ENCODE measurements around the gene LRP1. TPM values are rescaled to one million over a fixed set of nuclear protein-coding genes. Genes with fewer than 3 reads are reported as not detected.
A peak's percentile ranks its signal among the peaks of the same experiment; 100 is the strongest.

The LRP1 gene
- total RNA-seq, 1 donor from 2014 or later: 261 TPM

DNA sequence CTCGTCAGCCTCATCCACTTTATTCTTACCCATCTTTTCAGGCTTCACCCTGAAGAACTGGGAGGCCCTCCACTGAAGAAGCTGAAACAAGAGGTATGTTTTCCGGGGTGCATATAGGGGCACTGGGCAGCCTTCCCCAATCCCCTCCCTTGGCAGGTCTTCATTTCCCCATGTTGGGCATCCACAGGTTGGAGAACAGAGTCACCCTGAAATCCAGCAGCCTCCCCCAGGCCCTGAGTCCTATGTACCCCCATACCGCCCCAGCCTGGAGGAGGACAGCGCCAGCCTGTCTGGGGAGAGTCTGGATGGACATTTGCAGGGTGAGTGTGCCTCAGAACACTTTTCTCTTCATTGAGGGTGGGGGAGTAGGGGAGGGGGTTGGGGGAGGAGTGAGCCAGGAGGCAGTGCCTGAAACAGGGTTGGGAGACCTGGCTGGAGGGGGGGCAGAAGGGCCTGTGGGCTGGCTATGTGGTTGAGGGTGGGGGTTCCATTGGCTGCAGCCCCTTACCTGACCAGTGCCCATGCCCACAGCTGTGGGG, 35.3 kb upstream of the LRP1 start:
- no peaks in the 10 kb centered on the region for H3K9me3 ChIP-seq
- H3K27ac ChIP-seq: peak overlapping the region; percentile 15
- TF ChIP-seq, protein P1, sequence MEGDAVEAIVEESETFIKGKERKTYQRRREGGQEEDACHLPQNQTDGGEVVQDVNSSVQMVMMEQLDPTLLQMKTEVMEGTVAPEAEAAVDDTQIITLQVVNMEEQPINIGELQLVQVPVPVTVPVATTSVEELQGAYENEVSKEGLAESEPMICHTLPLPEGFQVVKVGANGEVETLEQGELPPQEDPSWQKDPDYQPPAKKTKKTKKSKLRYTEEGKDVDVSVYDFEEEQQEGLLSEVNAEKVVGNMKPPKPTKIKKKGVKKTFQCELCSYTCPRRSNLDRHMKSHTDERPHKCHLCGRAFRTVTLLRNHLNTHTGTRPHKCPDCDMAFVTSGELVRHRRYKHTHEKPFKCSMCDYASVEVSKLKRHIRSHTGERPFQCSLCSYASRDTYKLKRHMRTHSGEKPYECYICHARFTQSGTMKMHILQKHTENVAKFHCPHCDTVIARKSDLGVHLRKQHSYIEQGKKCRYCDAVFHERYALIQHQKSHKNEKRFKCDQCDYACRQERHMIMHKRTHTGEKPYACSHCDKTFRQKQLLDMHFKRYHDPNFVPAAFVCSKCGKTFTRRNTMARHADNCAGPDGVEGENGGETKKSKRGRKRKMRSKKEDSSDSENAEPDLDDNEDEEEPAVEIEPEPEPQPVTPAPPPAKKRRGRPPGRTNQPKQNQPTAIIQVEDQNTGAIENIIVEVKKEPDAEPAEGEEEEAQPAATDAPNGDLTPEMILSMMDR (IDR thresholded peaks at IDR 0.05): no peak
- no peak overlapping the region for H3K4me3 ChIP-seq
- peaks cover 60% of the 10 kb centered on the region for H3K36me3 ChIP-seq
- ATAC-seq: no peak
- peak; percentile 58 for DNase-seq
- H3K4me1 ChIP-seq: peaks cover 45% of the 10 kb centered on the region
- intact Hi-C loops (cut with DNase I): no loop called here
- H3K27me3 ChIP-seq: no peaks in the 10 kb centered on the region

DNA sequence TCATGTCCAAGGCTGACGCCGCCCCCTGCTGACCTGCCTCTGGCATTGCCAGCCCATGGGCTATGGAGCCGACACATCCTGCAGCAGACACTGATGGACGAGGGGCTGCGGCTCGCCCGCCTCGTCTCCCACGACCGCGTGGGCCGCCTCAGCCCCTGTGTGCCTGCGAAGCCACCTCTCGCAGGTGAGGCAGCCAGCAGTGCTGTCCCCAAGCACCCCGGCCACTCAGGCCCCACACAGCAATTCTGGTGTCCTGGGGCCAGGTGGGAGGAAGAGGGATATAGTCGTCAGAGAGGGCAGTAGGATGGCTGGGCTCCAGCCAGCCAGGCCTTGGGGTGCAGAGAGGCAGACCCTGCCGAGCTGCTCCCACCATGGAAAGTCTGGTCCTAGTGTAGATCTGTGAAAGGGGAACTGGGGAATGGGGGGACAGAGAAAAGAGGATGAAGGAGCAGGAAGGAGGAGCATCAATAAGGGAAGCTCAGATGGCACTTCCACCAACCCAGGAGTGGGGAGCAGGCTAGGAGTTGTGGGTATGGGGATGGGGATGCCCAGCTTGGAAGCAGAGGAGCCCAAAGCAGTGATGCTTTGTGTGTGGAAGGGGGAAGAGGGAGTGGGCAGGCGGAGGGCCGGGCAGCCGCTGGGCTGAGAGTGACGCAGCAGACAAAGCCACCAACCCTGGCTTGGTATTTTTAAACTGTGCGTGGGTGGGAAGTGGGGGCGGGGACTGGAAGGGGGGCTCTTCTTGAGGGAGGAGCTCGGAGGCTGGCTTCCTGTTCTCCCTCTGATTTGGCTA, 34.7 kb upstream of the LRP1 start:
- Histone ChIP-seq H3K4me3 (no peak overlapping the region), H3K9me3 (no peaks in the 10 kb centered on the region), H3K36me3 (peaks cover 67% of the 10 kb centered on the region), H3K27ac (peak overlapping the region; percentile 36), H3K27me3 (no peaks in the 10 kb centered on the region), H3K4me1 (peaks cover 42% of the 10 kb centered on the region)
- ATAC-seq: peak; percentile 41
- TF ChIP-seq, protein P1 (IDR thresholded peaks at IDR 0.05): peak; percentile 55
- peak; percentile 81 for DNase-seq
- intact Hi-C loops (cut with DNase I): no loop called here

DNA sequence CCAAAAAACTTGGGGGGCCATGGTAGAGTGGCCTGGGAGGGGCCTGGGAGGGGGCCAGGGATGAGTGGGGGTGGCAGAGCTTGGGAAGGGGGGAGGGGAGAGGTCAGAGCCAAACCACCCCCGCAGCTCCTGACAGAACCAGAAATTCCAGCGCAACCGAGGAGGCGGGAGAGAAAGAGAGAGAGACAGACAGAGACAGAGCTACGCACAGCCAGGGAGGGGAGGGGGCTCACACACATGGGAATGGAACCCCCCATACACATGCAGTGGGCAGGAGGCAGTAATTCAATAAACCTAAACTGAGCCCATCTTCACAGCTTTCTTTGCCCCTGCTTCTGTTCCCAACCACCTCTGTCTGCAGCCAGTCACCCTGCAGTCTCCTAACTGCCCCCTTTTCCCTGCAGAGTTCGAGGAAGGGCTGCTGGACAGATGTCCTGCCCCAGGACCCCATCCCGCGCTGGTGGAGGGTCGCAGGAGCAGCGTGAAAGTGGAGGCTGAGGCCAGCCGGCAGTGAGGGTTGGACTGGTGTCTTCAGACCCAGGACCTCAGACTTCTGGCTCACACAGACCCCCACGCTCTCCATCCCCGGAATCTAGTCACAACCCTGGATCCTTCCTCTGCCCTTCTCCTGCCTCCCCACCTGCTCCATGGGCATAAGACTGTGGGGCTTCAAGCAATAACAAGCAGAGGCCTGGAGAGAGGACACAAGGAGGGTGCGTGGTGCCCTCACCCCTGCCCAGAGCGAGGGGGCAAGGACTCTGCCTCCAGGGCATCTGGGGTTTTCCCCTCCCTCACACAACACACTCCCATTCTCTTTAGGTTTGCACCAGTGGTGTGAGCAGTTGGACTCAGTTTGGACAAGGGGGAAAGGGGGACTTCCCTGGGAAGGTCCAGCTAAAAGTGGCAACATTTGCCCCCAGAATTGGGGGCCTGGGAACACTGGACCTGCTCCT, 33.8 kb upstream of the LRP1 start:
- H3K36me3 ChIP-seq: peaks cover 75% of the 10 kb centered on the region
- no peak overlapping the region for H3K4me3 ChIP-seq
- peak overlapping the region; percentile 36 for H3K27ac ChIP-seq
- TF ChIP-seq, protein P1 (IDR thresholded peaks at IDR 0.05): no peak
- no peaks in the 10 kb centered on the region for H3K27me3 ChIP-seq
- intact Hi-C loops (cut with DNase I): no loop called here
- ATAC-seq (no peak), DNase-seq (no peak)
- peaks cover 45% of the 10 kb centered on the region for H3K4me1 ChIP-seq
- no peaks in the 10 kb centered on the region for H3K9me3 ChIP-seq

DNA sequence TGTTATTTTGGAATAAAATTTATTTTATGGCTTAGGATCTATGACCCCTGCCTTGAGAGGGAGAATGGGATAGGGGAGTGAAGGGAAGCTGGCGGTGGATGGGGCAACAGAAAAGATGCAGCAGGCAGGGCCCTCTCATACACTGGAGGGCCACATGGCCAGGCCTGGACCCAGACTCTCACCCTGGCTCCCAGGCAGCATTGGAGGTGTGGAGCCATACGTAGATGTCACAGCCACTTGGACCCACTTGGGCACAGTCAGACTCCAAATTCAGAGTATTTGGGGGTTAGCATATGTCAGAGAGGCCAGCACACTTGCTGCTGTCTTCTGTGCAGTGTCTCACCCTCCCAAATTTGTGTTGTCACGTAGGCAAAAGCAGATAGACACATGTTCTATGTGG, 32.8 kb upstream of the LRP1 start:
- no peak for DNase-seq
- no peak overlapping the region for H3K4me3 ChIP-seq
- H3K36me3 ChIP-seq: peaks cover 84% of the 10 kb centered on the region
- H3K27me3 ChIP-seq: no peaks in the 10 kb centered on the region
- peaks cover 45% of the 10 kb centered on the region for H3K4me1 ChIP-seq
- H3K9me3 ChIP-seq: no peaks in the 10 kb centered on the region
- intact Hi-C loops (cut with DNase I): no loop called here
- ATAC-seq: no peak
- no peak overlapping the region for H3K27ac ChIP-seq
- TF ChIP-seq, protein P1 (IDR thresholded peaks at IDR 0.05): no peak

DNA sequence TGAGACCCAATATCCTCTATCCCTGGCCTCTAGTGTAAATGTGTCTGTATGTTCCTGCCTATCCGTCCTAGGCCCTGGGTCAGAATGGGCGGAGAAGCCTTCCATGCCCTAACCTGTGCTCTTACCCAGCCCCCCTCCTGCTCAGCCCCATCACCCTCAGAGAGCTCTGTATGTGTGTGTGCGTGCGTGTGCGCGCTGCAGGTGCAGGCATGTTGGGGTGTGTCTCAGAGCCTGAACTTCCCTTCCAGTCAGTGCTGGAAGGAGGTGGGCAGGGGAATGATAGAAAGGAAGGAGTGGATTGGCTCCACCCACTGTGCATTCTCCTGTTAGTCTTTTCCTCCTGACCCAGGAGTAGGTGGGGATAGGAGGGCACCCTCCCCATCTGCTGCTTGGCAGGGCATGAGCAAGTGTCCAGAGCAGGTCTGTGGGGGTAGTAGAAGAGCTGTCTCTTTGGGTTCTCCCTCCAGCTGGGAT, 32.1 kb upstream of the LRP1 start:
- Histone ChIP-seq H3K4me1 (peaks cover 38% of the 10 kb centered on the region), H3K27me3 (no peaks in the 10 kb centered on the region), H3K4me3 (no peak overlapping the region), H3K9me3 (no peaks in the 10 kb centered on the region), H3K27ac (no peak overlapping the region), H3K36me3 (peaks cover 81% of the 10 kb centered on the region)
- no peak for DNase-seq
- TF ChIP-seq, protein P1 (IDR thresholded peaks at IDR 0.05): no peak
- intact Hi-C loops (cut with DNase I): no loop called here
- ATAC-seq: peak; percentile 6

Measured in upper lobe of right lung (tissue), 1 donor.